GM21515 (cell line): ENCODE data around the gene QPCT.
A peak's percentile ranks its signal among the peaks of the same experiment; 100 is the strongest.
"Not testable (repeated sequence)": the region's sequence is repeated elsewhere in the genome, so short reads cannot be mapped to it uniquely, and the experiment has no call there.

Experiments used
- ATAC-seq: cut with Tn5 transposase; IDR thresholded peaks from one replicate; pipeline ENCODE4 v1.9.1; 2021; ENCODE audit not compliant: unreplicated experiment

Gene QPCT

DNA sequence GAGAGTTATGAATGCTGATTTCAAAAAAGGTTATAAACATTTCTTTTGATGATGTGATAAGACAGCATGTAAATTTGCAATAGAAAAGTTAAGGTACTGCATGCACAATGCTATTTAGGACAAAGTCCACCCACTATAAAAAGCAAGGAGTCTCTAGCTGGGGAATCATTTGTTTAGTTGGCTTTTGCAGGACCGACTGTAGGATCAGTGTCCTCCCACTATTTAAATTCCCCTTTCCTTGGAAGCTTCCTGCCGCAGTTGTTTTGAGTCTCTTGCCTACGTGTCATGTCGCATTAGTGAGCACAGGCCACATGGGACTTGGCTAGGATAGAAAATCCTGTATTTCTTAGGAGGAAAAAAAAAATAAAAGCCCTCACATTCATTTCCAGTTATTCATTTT is 13.1 kb downstream of the QPCT start:
- ATAC-seq: no peak

DNA sequence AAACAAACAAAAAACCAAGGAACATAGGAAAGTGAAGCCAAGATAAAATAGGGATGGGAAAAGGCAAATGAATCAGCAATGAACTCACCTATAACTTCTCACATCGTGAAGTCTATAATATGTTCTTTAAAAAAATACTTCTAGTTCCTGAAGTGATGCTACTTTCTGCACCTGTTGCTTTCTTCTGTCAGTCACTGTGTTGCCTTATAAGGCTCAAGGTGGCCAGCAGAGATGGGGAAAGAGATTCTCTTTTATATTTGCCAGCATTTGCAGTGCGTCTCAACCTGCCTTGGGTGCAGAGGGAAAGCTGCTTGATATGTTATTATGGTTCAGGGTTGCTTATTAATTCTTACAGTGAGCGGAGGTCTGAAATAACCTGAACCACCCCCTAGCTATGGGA is 14.0 kb downstream of the QPCT start:
- ATAC-seq: no peak

DNA sequence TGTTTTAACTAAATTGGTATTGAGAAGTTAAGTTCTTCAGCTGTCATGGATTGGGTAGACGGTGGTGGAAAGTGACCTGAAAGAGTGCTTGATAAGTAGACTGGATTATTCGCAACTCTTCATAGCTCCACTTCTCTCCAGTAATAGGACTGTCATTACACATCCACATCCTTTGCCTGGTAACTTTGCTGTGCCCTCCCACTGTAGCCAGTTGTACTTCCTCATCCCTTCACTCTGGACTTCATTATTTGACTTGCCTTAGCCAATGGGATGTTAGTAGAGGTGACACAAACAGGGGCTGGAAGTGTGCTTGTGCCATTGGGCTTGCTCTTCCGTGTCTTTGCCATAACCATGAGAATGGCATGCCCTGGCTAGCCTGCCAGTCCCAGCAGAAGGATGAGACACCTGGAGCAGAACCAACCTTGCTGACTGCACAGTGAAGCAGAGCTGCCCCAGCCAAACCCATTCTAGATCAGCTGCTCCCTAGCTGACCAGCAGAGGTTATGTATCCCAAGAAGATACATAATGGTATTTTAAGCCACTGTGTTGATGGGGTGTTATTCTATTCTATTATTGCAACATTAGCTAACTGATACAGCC is 16.9 kb downstream of the QPCT start:
- no peak for ATAC-seq

DNA sequence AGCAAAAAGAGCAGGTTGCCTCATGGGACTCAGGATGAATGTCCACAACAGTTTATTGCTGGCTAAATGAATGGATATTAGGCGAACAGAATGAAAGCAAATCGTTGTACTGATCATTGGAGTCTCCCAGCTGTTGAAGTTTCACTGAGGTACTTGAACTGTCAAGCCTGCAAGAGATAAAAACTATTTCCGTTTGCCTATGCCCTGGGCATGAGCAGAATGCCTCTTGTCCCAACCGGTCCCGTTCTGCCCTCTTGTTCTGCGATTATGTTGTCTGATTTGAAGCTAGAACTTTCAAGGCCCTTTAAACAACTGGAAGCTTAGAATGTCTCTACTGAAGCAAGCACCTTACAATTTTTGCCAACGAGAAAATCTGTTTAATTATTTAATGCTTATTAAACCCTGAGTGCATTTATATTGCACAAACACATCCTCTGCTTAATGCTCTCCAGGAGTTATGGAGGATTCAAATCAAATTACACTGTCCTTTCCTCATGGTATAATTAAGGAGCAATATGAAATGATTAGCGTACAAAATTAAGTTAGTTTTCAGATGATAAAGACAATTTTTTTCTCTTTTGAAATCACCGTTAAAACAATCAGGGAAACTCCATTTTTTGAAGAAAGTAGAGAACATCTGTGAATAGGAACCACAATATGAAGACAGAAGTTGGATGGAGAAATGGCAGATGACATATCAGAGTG is 17.7 kb downstream of the QPCT start:
- ATAC-seq: no peak

DNA sequence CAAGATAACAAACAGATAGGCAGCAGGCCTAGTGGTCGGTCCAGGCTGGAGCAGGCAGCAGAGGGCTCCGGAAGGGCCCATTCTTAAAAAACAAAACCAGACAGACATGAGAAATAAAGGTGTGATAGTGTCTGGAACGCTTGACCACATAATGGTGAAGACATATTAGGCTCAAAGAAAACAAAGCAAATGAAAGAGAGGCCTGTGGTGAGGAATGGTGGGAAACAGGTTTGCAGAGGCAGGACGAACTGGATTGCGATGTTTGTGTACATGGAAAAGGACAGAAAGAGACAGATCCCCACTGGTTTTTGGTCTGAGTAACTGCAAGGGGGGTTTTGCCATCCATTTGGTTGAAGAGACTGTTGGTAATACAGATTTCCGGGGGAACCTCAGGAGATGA is 19.9 kb downstream of the QPCT start:
- no peak for ATAC-seq

DNA sequence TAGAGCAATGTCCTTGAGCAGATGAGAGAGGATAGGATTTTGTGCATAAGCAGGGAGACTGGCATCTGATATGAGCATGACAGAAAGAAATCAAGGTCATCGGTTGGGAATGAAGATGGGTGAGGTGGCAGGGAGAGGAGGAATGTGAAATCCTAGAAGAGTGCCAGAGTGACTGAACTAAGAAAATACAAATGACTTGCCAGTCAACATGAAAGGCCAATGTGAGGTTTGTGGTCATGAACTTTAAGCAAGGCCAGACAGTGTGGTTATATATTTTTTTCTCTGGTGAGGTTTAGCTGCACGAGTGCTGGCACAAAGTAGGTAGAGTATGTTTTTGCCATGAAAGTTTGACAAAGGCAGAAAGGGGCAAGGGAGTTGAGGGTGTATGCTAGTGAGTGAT is 21.2 kb downstream of the QPCT start:
- ATAC-seq: no peak

DNA sequence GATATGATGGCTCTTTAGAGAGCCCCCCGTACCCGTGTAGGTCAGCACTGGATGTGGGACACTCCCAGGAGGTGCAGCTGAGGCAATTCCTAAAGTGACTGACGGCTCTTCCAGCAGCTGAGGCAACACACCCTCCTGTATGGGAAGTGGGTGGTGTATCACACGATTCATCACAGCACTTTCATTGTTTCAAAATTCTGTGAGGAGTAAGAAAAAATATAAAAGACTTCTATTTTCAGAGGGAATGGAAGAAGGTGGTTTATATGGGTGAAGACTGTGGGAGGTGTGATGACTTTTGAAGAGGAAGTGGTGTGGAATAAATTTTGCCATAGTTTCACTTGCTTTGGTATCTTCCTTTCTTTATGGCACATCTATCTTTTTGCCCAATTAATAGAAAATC is 22.3 kb downstream of the QPCT start:
- ATAC-seq: no peak

DNA sequence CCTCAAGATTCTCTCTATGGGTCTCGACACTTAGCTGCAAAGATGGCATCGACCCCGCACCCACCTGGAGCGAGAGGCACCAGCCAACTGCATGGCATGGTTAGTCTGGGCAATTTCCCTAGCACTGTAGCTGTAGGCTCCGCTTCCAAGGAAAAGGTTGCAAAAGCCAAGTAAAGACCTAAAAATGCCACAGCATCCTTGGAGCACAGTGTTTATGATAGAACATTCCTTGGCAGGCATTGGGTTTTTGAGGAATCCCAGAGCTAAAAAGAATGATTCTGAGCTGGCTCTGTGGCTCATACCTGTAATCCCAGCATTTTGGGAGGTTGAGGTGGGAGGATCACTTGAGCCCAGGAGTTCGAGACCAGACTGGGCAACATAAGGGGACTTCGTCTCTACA is 22.9 kb downstream of the QPCT start:
- ATAC-seq: no peak

DNA sequence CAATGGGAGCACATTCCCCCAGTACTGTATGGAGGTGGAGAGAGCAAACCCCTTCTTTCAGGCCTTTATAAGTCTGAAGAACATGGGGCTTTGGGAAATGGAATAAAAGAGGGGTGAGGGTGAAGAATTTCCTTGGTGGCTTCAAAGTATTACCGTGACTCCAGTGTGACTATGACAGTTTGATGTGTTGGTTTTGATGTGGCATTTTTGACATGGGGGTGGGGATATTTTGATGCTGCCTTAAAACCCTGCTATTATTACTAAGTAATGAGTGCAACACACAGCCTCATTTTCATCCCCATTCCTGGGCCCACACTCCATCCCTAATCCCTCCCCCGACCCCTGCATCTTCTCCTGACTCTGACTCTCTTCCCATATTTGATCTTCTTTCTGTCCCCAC is 23.6 kb downstream of the QPCT start:
- no peak for ATAC-seq

DNA sequence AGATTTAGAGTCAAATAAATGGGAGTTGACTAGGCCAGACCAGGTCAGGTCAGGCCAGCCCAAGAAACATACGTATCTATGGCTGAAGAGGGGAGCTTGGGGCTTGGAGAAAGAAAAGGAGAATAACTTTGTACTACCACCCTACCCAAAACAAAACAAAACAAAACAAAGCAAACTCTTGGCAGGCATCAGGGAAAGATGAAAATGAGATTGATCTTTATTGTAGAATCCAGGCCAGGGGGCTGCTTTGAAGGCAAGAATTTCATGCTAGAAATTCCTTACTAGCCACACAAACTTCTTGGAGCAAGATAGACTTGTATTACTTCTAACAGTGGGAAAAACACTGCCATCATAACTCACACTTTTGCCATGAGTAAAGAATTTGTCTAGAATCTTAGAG is 26.2 kb downstream of the QPCT start:
- no peak for ATAC-seq

DNA sequence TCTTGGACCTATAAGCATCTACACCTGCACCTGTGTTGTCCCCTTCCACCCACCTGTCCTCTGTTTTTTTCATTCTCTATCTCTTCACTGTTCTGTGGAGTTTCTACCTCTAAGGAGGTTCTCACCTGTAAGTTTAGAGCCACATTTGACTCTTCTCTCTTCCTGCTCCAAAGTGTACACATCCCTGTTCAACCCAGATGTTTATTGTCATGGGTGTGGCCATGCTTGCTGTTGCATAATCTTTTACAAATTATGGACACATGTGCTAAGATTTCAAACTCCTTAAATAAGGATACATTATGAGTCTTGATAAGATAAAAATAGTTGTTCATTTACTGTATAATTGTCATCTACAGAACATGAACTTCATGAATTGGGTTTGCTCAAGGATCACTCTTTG is 27.6 kb downstream of the QPCT start:
- no peak for ATAC-seq

DNA sequence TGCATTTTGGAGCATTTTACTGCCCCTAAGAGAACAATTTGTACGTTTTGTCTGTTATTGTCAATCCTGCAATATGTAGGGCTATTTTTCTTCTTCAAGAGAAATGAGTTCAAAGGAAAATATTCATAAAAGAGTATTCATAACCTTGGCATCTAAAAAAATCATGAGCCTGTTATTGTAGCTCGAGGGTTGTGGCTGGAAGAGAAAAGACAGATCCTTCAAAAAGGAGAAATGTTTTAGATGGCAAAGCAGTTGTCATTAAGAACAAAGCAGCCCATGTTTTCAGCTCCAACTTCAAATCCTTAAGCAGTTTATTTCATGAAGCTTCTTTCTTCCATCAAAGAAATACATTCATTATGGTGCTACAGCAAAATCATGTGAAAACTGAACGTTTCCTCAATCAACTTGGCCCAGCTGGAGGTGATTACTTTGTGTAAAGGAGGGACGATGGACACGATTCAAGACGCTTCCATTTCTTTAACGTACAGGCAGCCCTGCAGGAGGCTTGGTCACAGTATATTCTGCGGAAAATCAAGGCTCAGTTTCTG is 31.4 kb downstream of the QPCT start:
- ATAC-seq: peak; percentile 28

DNA sequence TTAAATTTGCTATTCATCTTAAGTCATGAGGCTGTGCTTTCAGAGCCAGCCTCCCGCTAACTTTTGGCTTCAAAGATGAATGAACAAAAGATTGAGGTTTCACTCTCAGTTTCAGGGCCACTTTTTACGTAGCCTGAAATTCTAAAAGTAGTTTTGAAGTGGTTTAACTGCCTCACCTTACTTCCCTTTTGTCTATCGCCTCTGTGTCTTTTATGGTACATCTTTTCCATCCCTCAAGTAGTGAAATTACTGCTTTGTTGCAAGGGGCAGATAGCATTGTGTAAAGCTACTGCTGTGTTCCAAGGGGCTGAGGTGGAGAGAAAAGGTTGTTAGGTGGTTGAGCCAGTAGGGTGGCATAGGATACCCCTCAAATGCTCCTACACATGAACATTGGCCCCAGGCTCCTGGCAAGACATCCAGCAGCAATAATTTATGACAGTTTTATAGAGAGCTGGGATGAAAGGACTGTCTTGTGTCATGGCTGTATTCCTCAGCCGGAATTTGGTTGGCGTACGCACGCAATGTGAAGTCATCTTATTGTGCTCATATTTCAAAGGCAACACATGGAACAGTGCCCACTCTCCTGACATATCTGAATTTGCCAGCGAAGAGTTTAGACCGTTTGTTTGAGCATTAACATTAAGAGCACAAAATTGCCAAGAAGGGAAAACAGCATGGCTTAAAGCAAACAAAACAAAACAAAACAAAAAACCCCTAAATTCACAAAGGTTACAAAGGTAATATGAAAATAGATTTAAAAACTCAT is 32.2 kb downstream of the QPCT start:
- ATAC-seq: peak; percentile 89

DNA sequence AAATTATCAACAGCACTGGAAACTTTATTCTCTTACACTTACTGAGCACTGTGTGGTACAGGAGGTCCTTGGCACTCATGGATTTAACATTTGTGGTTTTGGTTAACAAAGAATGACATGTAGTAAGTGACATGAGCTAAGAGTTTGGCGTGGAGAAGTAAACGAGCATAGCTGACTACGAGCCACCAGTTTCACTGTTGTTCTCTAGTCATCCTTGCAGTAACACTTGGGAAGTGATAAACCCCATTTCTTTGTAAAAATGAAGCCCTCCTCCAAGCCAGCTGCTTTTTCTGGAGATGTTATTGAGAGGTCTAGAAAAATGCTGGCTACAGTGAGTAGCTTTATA is 32.7 kb downstream of the QPCT start:
- ATAC-seq: peak; percentile 53

DNA sequence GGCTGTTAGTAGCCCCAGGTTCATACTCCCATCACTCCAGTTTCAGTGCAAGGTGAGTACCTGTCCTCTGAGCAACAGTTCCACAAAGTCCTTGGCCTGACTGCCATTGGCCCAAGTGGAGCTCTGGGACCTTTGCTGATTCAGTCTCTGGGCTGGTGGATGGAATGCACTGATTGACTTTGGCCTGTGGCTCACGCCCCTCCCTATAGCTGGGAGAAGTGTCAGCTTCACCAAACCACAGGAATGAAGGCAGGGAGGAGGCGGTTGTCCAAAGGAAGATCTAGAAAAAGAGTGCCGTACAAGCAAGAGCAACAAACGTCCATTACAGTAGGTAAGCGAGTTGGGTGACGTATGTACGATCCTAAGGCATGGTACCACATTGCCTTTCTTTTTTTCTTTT is 34.0 kb downstream of the QPCT start:
- no peak for ATAC-seq

DNA sequence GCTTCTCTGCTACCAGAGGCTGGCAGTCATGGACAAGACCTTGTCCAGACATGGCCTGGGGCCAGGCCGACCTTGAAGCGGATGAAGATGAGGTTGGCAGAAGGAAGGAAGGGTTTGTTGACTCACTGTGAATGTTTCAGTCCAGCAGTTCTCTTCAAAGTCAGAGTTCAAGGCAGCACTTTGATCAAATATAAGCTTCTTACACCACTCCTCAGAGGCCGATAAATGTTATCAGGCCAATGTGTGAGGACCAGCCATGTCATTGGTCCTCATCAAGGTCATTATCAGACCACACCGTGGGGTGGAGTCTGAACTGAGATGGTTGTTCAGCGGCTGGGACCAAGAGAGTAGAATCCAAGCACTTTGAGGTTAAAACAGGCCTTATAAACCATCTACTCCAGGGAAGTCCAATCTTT is 35.5 kb downstream of the QPCT start:
- ATAC-seq: no peak

DNA sequence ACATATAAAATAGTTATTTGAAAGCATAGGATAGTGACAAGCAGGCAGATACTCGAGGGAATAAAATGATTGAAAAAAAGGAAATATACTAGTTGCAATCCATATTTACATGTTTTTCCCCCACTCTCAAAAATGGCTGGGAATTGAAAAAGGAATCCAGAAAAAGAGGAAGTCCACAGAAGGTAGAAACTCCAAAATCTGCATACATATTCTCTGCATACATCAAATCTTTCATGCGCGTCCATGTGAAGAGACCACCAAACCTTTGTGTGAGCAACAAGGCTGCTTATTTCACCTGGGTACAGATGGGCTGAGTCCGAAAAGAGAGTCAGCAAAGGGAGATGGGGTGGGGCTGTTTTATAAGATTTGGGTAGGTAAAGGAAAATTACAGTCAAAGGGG is 36.4 kb downstream of the QPCT start:
- ATAC-seq: not testable (repeated sequence)

DNA sequence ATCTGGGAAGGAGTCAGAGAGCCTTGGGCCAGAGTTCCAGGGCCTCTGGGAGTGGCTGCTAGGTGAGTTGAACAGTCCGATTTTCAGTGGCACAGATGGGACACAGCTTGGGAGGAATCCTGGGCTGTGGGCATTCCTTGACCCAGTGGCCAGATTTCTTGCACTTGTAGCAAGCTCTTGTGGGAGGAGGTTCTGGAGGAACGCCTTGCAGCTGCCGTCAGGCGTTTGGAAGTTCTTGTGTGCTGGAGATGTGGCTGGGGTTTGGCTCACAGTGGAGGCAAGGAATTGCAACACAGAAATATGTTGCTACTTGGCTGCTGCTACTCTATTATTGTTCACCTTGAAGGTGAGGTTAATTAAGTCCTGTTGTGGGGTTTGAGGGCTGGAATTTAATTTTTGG is 39.8 kb downstream of the QPCT start:
- ATAC-seq: not testable (repeated sequence)

DNA sequence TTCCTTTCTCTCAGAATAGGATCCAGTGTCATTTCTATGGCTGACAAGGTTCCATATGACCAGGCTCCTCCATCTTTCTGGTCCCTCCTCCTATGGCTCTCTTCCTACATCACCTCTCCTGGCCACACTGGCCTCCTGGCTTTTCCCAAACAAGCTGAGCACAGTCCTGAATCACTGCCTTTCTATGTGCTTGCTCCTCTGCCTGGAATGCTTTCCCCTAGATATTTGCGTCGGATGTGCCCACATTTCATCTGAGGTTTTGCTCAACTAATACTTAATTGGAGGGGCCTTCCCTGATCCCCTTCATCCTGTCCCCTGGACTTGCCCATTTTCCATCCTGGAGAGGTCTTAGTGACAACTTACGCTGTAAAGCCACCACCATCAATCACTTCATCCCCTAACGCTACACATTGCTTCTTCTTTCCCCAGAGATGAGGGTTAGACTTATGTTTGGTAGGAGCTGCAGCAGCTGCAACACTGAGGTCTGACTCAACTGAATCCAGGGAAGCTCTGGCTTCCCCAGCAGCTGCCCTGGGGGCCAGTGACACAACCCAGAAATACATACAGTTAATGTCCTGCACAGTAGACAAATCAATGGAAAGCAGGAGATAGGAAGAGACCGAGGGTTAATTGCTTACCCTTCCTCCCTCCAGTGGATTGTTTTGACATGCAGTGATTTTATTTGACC is 42.9 kb downstream of the QPCT start:
- ATAC-seq: no peak

DNA sequence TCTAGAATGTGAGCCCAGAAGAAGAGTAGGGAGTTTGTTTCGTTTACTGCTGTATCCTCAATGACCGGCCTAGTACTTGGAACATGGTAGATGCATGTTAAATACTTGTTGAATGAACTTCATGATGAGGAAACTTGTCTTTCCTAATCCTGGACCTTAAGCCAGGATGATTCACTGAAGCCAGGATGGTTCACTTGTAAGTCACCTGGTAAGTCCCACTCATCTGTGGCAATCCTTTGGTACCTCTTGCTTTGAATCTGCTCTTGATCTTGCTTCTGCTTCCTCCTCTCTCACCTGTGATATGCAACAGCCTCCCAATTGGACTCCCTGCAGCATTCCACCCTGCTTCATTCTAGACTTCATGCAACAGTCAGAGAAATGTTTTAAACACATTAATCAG is 43.6 kb downstream of the QPCT start:
- no peak for ATAC-seq

DNA sequence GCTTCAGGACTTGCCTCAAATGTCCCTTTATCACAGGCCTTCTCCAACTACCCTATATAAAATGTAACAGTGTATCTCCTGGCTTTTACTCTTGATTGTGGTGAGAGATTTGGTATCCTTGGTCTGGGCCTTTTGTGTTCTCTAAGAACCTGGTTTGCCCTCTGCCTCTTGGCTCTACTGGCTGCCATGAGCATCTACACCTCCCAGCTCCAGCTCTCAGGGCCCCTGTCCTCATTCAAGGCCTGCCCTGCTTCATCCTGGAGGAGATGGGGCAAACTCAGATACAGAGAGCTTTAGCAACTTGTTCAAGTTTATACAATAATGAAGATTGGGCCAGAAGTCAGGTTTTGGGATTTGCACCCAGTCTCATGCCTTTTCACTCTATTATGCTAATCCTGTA is 45.0 kb downstream of the QPCT start:
- ATAC-seq: no peak
